K562 (cell line): ENCODE data around the gene KPNA1. TPM values are rescaled to one million over a fixed set of nuclear protein-coding genes. Genes with fewer than 3 reads are reported as not detected.

ENCODE experiments used
- ARID1B ChIP-seq: fragments of 450-650 bp; IDR thresholded peaks from 2 replicates; pipeline ENCODE4 v1.6.1; 2016; ENCODE audit warnings: antibody characterized with exemption, mild to moderate bottlenecking, inconsistent platforms
- ATF3 ChIP-seq, 2 experiments: fragments of 450-650 bp in 1 of 2; sonication (generic) in 1 of 2; formaldehyde crosslinking in 1 of 2; IDR thresholded peaks in 1 of 2; conservative IDR thresholded peaks in 1 of 2; 2 replicates each; pipeline versions ENCODE4 v1.6.1 to v1.8.1; 2016 to 2023; ENCODE audit warnings: mild to moderate bottlenecking in 2 of 2, moderate library complexity in 2 of 2, inconsistent platforms in 1 of 2, missing genetic modification reagents in 1 of 2
- CEBPZ ChIP-seq: fragments of 150-350 bp; IDR thresholded peaks from 2 replicates; pipeline ENCODE4 v1.6.1; 2014; ENCODE audit warnings: low read depth, mild to moderate bottlenecking, low read length, borderline replicate concordance
- HINFP ChIP-seq: fragments of 450-650 bp; conservative IDR thresholded peaks from 2 replicates; pipeline ENCODE4 v1.6.1; 2016; ENCODE audit warnings: missing genetic modification characterization, low read depth, mild to moderate bottlenecking, control low read depth, missing compliant biosample characterization
- HMG20B ChIP-seq: fragments of 250-450 bp; sonication (Bioruptor Pico); IDR thresholded peaks from 2 replicates; pipeline ENCODE4 v1.5.0; 2021; ENCODE audit warnings: mild to moderate bottlenecking
- JUND ChIP-seq, 2 experiments: IDR thresholded peaks; 2 replicates in 1 of 2; 3 replicates in 1 of 2; pipeline ENCODE4 v1.6.1; 2011; ENCODE audit warnings: borderline replicate concordance in 2 of 2, low read depth in 2 of 2, low read length in 2 of 2, improper control_type of control experiment in 1 of 2, missing biosample characterization in 1 of 2, missing genetic modification characterization in 1 of 2, missing genetic modification reagents in 1 of 2
- NCOA6 ChIP-seq: fragments of 450-650 bp; IDR thresholded peaks from 2 replicates; pipeline ENCODE4 v1.6.1; 2017; ENCODE audit warnings: mild to moderate bottlenecking
- PKNOX1 ChIP-seq: fragments of 450-650 bp; IDR thresholded peaks from 2 replicates; pipeline ENCODE4 v1.6.1; 2016
- PRPF4 ChIP-seq: fragments of 200-400 bp; formaldehyde crosslinking; IDR thresholded peaks from one replicate; pipeline ENCODE4 v1.6.1; 2017; ENCODE audit warnings: low read length, low read depth, mild to moderate bottlenecking; ENCODE audit not compliant: insufficient read depth, poor library complexity, severe bottlenecking
- RCOR1 ChIP-seq, 2 experiments: IDR thresholded peaks; 2 replicates each; pipeline ENCODE4 v1.6.1; 2012; ENCODE audit warnings: low read depth in 2 of 2, low read length in 2 of 2, borderline replicate concordance in 1 of 2, improper control_type of control experiment in 1 of 2
- SMAD2 ChIP-seq: fragments of 150-350 bp; IDR thresholded peaks from 2 replicates; pipeline ENCODE4 v1.6.1; 2014; ENCODE audit warnings: low read depth, mild to moderate bottlenecking, low read length
- TCF7L2 ChIP-seq: fragments of 150-350 bp; IDR thresholded peaks from 2 replicates; pipeline ENCODE4 v1.6.1; 2016; ENCODE audit warnings: low read depth, mild to moderate bottlenecking, low read length, moderate library complexity
- ZSCAN29 ChIP-seq: fragments of 450-650 bp; IDR thresholded peaks from 2 replicates; pipeline ENCODE4 v1.6.1; 2017
- polyA plus RNA-seq, 8 experiments: library from polyadenylated mRNA; depleted of rRNA in 4 of 8; stranded (reverse) in 5 of 8; unstranded in 3 of 8; fragments of >200 nt; fragmentation: Nextera tagmentation in 2 of 8; fragmentation: Illumina TruSeq in 1 of 8; extraction: Ambion mirVana in 2 of 8; extraction: Trizol in 1 of 8; gene quantifications; 2 replicates each; pipeline versions ENCODE4 v1.2.1 to v1.2.3, GENCODE V29; 2011 to 2014; ENCODE audit warnings: inconsistent platforms in 1 of 8, missing spikeins in 1 of 8
- total RNA-seq, 7 experiments: library from RNA; depleted of rRNA in 6 of 7; stranded (reverse); fragments of >200 nt in 6 of 7; fragmentation: Illumina TruSeq in 2 of 7; extraction: Trizol in 2 of 7; gene quantifications; 2 replicates each; pipeline versions ENCODE4 v1.2.1 to v1.2.3, GENCODE V29; 2011 to 2021; ENCODE audit warnings: low replicate concordance in 1 of 7

Gene KPNA1
- total and polyA plus RNA-seq, 9 of the 15 experiments (the other 6 are each of a cell fraction or from before 2014, with no cell fraction given), result 9.3 to 53.8 (median 33.5) TPM

GRCh38 chr3:122497425-122497824, 17.3 kb downstream of the KPNA1 start (continued):
- TF ChIP-seq ATF3 (IDR thresholded peaks at IDR 0.05), result peak; percentile 32; the same call in 1 of the 2 replicates
- no peak for TF ChIP-seq ATF3 (CRISPR knock-in tag; conservative IDR thresholded peaks at IDR 0.05)
- TF ChIP-seq HMG20B, result no peak
- TF ChIP-seq SMAD2, result no peak
- TF ChIP-seq RCOR1 (IDR thresholded peaks at IDR 0.05; ENCODE audit: borderline replicate concordance in 1 of 2, low read depth in 2 of 2, low read length in 2 of 2), result 0 out of 4 replicates have a peak, but pooled peaks of 1 of the 2 experiments have one; percentile 9
- TF ChIP-seq TCF7L2, result no peak
- no peak for TF ChIP-seq NCOA6
- TF ChIP-seq PKNOX1, result 0 out of 2 replicates have a peak, but pooled peaks have one; percentile 5
- no peak for TF ChIP-seq ZSCAN29
- no peak for TF ChIP-seq PRPF4
- TF ChIP-seq ARID1B, result no peak; the same call in 1 of the 2 replicates
- no peak for TF ChIP-seq HINFP
- no peak for TF ChIP-seq CEBPZ
- TF ChIP-seq JUND (IDR thresholded peaks at IDR 0.05; ENCODE audit: borderline replicate concordance, low read depth, low read length), result peak; percentile 31; the same call in 1 of the 2 replicates
- TF ChIP-seq JUND (tag; IDR thresholded peaks at IDR 0.05; ENCODE audit: borderline replicate concordance, low read depth, low read length), result no peak
